GM12878 (cell line): Measurements from ENCODE around the gene POMP. TPM values are rescaled to one million over a fixed set of nuclear protein-coding genes. Genes with fewer than 3 reads are reported as not detected.

Experiments
- CEBPB ChIP-seq, 2 experiments: fragments of 150-350 bp in 1 of 2; IDR thresholded peaks; 2 replicates each; pipeline ENCODE4 v1.6.1; 2012 to 2014; ENCODE audit warnings: low read depth in 2 of 2, low read length in 2 of 2, borderline replicate concordance in 1 of 2, inconsistent platforms in 1 of 2
- FOXM1 ChIP-seq: IDR thresholded peaks from 2 replicates; pipeline ENCODE4 v1.6.1; 2012; ENCODE audit warnings: low read depth, mild to moderate bottlenecking, inconsistent platforms, low read length, moderate library complexity
- GATAD2B ChIP-seq: fragments of 450-650 bp; conservative IDR thresholded peaks from 2 replicates; pipeline ENCODE4 v1.6.1; 2017; ENCODE audit warnings: low read depth, mild to moderate bottlenecking, moderate library complexity
- HCFC1 ChIP-seq: fragments of 150-350 bp; IDR thresholded peaks from 2 replicates; pipeline ENCODE4 v1.6.1; 2014; ENCODE audit warnings: low read length
- JUNB ChIP-seq: IDR thresholded peaks from 2 replicates; pipeline ENCODE4 v1.6.1; 2016; ENCODE audit warnings: antibody characterized with exemption, mild to moderate bottlenecking
- MEF2A ChIP-seq: IDR thresholded peaks from 2 replicates; pipeline ENCODE4 v1.6.1; 2011; ENCODE audit warnings: low read depth, mild to moderate bottlenecking, low read length, moderate library complexity; ENCODE audit not compliant: insufficient read depth
- MEF2B ChIP-seq: fragments of 450-650 bp; IDR thresholded peaks from 2 replicates; pipeline ENCODE4 v1.6.1; 2018; ENCODE audit warnings: mild to moderate bottlenecking, moderate library complexity; ENCODE audit not compliant: partially characterized antibody, poor library complexity, severe bottlenecking
- MYC ChIP-seq: IDR thresholded peaks from 2 replicates; pipeline ENCODE4 v1.6.1; 2011; ENCODE audit warnings: mild to moderate bottlenecking, low read length, moderate library complexity, inconsistent platforms; ENCODE audit not compliant: insufficient read depth, insufficient replicate concordance, insufficient read length, severe bottlenecking
- POLR2AphosphoS2 ChIP-seq: IDR thresholded peaks from 2 replicates; pipeline ENCODE4 v1.6.1; 2011; ENCODE audit warnings: low read depth, mild to moderate bottlenecking, low read length, improper control_type of control experiment, moderate library complexity
- RAD21 ChIP-seq: IDR thresholded peaks from 2 replicates; pipeline ENCODE4 v1.6.1; 2011; ENCODE audit warnings: mild to moderate bottlenecking, low read depth, low read length, moderate library complexity; ENCODE audit not compliant: insufficient read depth
- SIX5 ChIP-seq: IDR thresholded peaks from 2 replicates; pipeline ENCODE4 v1.6.1; 2011; ENCODE audit warnings: mild to moderate bottlenecking, low read depth, low read length, moderate library complexity; ENCODE audit not compliant: severe bottlenecking
- SREBF1 ChIP-seq: IDR thresholded peaks from 2 replicates; pipeline ENCODE4 v1.6.1; 2012; ENCODE audit warnings: mild to moderate bottlenecking, low read length
- SUZ12 ChIP-seq: fragments of 200-600 bp; sonication (generic); IDR thresholded peaks from one replicate; pipeline ENCODE4 v1.6.1; 2018; ENCODE audit warnings: antibody characterized with exemption, mild to moderate bottlenecking; ENCODE audit not compliant: unreplicated experiment
- YBX1 ChIP-seq: fragments of 450-650 bp; IDR thresholded peaks from 2 replicates; pipeline ENCODE4 v1.6.1; 2016; ENCODE audit warnings: antibody characterized with exemption
- YY1 ChIP-seq: IDR thresholded peaks from 2 replicates; pipeline ENCODE4 v1.6.1; 2011; ENCODE audit warnings: low read depth, mild to moderate bottlenecking, low read length
- ZNF207 ChIP-seq: fragments of 450-650 bp; IDR thresholded peaks from 2 replicates; pipeline ENCODE4 v1.6.1; 2014; ENCODE audit warnings: antibody characterized with exemption, mild to moderate bottlenecking, borderline replicate concordance
- ZNF384 ChIP-seq: IDR thresholded peaks from 2 replicates; pipeline ENCODE4 v1.6.1; 2012; ENCODE audit warnings: low read depth, mild to moderate bottlenecking, low read length, improper control_type of control experiment, borderline replicate concordance
- ZNF622 ChIP-seq: fragments of 450-650 bp; IDR thresholded peaks from 2 replicates; pipeline ENCODE4 v1.6.1; 2017; ENCODE audit warnings: mild to moderate bottlenecking, inconsistent platforms
- polyA plus RNA-seq, 11 experiments: library from polyadenylated mRNA; depleted of rRNA in 4 of 11; unstranded in 6 of 11; stranded (reverse) in 5 of 11; fragments of >200 nt; fragmentation: Nextera tagmentation in 4 of 11; fragmentation: Illumina TruSeq in 1 of 11; extraction: Ambion mirVana in 4 of 11; extraction: Trizol in 1 of 11; gene quantifications; 1 replicate in 1 of 11; 2 replicates in 10 of 11; pipeline versions ENCODE4 v1.2.1 to v1.2.3, GENCODE V29; 2011 to 2016; ENCODE audit warnings: inconsistent platforms in 2 of 11, missing spikeins in 2 of 11, low read depth in 1 of 11
- total RNA-seq, 4 experiments: library from RNA; depleted of rRNA in 3 of 4; stranded (reverse); fragments of >200 nt in 3 of 4; fragmentation: Illumina TruSeq in 1 of 4; extraction: Trizol in 1 of 4; gene quantifications; 2 replicates each; pipeline versions ENCODE4 v1.2.1 to v1.2.3, GENCODE V29; 2013 to 2021
- TF ChIP-seq, protein P1 (sequence below): fragments of 450-650 bp; IDR thresholded peaks from 2 replicates; pipeline ENCODE4 v1.6.1; 2016; ENCODE audit warnings: mild to moderate bottlenecking, moderate library complexity, borderline replicate concordance
- TF ChIP-seq, protein P2 (sequence below): IDR thresholded peaks from 2 replicates; pipeline ENCODE4 v1.6.1; 2011; ENCODE audit warnings: borderline replicate concordance, low read depth, mild to moderate bottlenecking, moderate library complexity, mixed read lengths, low read length; ENCODE audit not compliant: insufficient read depth; ENCODE audit errors: extremely low read length
- TF ChIP-seq, protein P3 (sequence below): fragments of 450-650 bp; IDR thresholded peaks from 2 replicates; pipeline ENCODE4 v1.6.1; 2016; ENCODE audit warnings: mild to moderate bottlenecking
- TF ChIP-seq, protein P4 (sequence below): fragments of 450-650 bp; IDR thresholded peaks from 2 replicates; pipeline ENCODE4 v1.6.1; 2017; ENCODE audit warnings: low read depth, mild to moderate bottlenecking, moderate library complexity

POMP gene
- total and polyA plus RNA-seq, 10 of the 15 experiments (the other 5 are each of a cell fraction or from before 2014, with no cell fraction given), result 90.4 to 668 (median 144) TPM

DNA sequence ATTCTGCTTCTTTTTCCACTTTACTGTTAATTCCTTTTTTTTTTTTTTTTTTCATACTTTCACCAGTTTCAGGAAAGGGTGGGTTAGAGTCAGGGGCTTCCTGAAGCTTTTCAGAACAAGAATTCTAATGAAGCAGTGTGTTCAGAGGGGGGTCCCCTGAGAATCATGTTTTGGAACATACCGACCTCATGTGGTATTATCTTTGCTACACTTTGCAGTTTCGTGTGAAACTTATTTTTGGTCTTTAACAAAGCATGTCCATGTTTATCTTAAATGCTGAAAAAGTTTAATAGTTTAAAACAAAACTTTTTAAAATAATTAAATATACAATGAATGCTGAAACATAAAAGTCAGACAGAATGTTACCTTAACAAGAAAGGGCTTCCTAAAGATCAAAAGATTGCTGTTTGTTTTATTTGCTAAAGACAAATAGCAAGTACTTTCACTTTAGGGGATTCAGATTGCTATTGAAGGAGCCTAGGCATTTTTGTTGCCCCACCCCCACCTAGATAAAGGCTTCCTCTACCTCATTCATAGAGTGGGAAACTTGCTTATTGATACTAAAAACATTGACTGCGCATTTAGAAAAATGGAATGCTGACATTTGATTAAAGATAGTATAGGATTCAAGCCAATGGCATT lies 21.1 kb upstream of the POMP start (continued):
- TF ChIP-seq, protein P1, sequence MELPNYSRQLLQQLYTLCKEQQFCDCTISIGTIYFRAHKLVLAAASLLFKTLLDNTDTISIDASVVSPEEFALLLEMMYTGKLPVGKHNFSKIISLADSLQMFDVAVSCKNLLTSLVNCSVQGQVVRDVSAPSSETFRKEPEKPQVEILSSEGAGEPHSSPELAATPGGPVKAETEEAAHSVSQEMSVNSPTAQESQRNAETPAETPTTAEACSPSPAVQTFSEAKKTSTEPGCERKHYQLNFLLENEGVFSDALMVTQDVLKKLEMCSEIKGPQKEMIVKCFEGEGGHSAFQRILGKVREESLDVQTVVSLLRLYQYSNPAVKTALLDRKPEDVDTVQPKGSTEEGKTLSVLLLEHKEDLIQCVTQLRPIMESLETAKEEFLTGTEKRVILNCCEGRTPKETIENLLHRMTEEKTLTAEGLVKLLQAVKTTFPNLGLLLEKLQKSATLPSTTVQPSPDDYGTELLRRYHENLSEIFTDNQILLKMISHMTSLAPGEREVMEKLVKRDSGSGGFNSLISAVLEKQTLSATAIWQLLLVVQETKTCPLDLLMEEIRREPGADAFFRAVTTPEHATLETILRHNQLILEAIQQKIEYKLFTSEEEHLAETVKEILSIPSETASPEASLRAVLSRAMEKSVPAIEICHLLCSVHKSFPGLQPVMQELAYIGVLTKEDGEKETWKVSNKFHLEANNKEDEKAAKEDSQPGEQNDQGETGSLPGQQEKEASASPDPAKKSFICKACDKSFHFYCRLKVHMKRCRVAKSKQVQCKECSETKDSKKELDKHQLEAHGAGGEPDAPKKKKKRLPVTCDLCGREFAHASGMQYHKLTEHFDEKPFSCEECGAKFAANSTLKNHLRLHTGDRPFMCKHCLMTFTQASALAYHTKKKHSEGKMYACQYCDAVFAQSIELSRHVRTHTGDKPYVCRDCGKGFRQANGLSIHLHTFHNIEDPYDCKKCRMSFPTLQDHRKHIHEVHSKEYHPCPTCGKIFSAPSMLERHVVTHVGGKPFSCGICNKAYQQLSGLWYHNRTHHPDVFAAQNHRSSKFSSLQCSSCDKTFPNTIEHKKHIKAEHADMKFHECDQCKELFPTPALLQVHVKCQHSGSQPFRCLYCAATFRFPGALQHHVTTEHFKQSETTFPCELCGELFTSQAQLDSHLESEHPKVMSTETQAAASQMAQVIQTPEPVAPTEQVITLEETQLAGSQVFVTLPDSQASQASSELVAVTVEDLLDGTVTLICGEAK, result no peak
- TF ChIP-seq ZNF622 (no peak), MEF2A (0 out of 2 replicates have a peak, but pooled peaks have one; percentile 31), YBX1 (no peak), GATAD2B (no peak), MYC (no peak), SUZ12 (no peak), MEF2B (peak; percentile 86), RAD21 (peak; percentile 60), ZNF384 (peak; percentile 19; the same call in 1 of the 2 replicates), ZNF207 (no peak), POLR2AphosphoS2 (no peak), SREBF1 (no peak), SIX5 (no peak), FOXM1 (no peak), JUNB (no peak), YY1 (no peak), HCFC1 (no peak), CEBPB (IDR thresholded peaks at IDR 0.05; ENCODE audit: borderline replicate concordance in 1 of 2, low read depth in 2 of 2, low read length in 2 of 2) (0 out of 4 replicates have a peak, but pooled peaks of 1 of the 2 experiments have one; percentile 41)
- TF ChIP-seq, protein P2, sequence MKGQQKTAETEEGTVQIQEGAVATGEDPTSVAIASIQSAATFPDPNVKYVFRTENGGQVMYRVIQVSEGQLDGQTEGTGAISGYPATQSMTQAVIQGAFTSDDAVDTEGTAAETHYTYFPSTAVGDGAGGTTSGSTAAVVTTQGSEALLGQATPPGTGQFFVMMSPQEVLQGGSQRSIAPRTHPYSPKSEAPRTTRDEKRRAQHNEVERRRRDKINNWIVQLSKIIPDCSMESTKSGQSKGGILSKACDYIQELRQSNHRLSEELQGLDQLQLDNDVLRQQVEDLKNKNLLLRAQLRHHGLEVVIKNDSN, result no peak
- TF ChIP-seq, protein P3, sequence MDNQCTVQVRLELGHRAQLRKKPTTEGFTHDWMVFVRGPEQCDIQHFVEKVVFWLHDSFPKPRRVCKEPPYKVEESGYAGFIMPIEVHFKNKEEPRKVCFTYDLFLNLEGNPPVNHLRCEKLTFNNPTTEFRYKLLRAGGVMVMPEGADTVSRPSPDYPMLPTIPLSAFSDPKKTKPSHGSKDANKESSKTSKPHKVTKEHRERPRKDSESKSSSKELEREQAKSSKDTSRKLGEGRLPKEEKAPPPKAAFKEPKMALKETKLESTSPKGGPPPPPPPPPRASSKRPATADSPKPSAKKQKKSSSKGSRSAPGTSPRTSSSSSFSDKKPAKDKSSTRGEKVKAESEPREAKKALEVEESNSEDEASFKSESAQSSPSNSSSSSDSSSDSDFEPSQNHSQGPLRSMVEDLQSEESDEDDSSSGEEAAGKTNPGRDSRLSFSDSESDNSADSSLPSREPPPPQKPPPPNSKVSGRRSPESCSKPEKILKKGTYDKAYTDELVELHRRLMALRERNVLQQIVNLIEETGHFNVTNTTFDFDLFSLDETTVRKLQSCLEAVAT, result no peak
- TF ChIP-seq, protein P4, sequence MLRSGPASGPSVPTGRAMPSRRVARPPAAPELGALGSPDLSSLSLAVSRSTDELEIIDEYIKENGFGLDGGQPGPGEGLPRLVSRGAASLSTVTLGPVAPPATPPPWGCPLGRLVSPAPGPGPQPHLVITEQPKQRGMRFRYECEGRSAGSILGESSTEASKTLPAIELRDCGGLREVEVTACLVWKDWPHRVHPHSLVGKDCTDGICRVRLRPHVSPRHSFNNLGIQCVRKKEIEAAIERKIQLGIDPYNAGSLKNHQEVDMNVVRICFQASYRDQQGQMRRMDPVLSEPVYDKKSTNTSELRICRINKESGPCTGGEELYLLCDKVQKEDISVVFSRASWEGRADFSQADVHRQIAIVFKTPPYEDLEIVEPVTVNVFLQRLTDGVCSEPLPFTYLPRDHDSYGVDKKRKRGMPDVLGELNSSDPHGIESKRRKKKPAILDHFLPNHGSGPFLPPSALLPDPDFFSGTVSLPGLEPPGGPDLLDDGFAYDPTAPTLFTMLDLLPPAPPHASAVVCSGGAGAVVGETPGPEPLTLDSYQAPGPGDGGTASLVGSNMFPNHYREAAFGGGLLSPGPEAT, result peak; percentile 60; the same call in 1 of the 2 replicates
